Measurements from ENCODE around the gene ALOX5AP.

- TF ChIP-seq POLR2A (IDR thresholded peaks at IDR 0.05; ENCODE audit: low read depth, low read length) (no peak), RAD21 (IDR thresholded peaks at IDR 0.05; ENCODE audit: insufficient read depth, low read depth, low read length) (no peak), ZNF274 (IDR thresholded peaks at IDR 0.05; ENCODE audit: insufficient read depth, insufficient read length) (no peak), CEBPB (IDR thresholded peaks at IDR 0.05; ENCODE audit: borderline replicate concordance in 1 of 2, low read depth in 2 of 2, low read length in 2 of 2) (no peak)
These were observed 29.7 kb upstream of the ALOX5AP start for GRCh38 chr13:30705680-30706079.

Measured in GM12878 (cell line).